Natural killer cell (primary cell): ENCODE data around the gene HMCN1. TPM values are rescaled to one million over a fixed set of nuclear protein-coding genes. Genes with fewer than 3 reads are reported as not detected.

Experiments
- ATAC-seq, 3 donors: fragments of 150-1000 bp in 2 of 3; fragments of 200-7000 bp in 1 of 3; cut with Tn5 transposase; 1 replicate in 1 of 3; 2 replicates in 2 of 3; pipeline ENCODE4 v1.10.0; 2021; ENCODE audit warnings: mild to moderate bottlenecking in 2 of 3, moderate library complexity in 2 of 3
- DNase-seq, 2 donors: peaks; one replicate each; pipeline versions ENCODE4 v3.0.0 to v3.0.0-alpha.2; 2013 to 2021; ENCODE audit warnings: mixed read lengths in 1 of 2
- H3K27ac ChIP-seq: one replicate; pipeline ENCODE4 v1.5.1; 2013; ENCODE audit warnings: mild to moderate bottlenecking, low read length
- H3K27me3 ChIP-seq: one replicate; pipeline ENCODE4 v1.6.1; 2013; ENCODE audit warnings: low read length; ENCODE audit not compliant: control insufficient read depth, insufficient read depth
- H3K36me3 ChIP-seq: one replicate; pipeline ENCODE4 v1.6.1; 2013; ENCODE audit warnings: low read length; ENCODE audit not compliant: control insufficient read depth, insufficient read depth
- H3K4me1 ChIP-seq: one replicate; pipeline ENCODE4 v1.6.1; 2013; ENCODE audit warnings: low read length; ENCODE audit not compliant: control insufficient read depth, insufficient read depth
- H3K4me3 ChIP-seq: one replicate; pipeline ENCODE4 v1.5.1; 2013; ENCODE audit warnings: low read length
- H3K9me3 ChIP-seq: one replicate; pipeline ENCODE4 v1.6.1; 2013; ENCODE audit warnings: low read length; ENCODE audit not compliant: control insufficient read depth, insufficient read depth
- H3K27ac Mint-ChIP-seq, 2 donors: one replicate each; pipeline ENCODE4 v1.8.0; 2022; ENCODE audit warnings: mild to moderate bottlenecking in 2 of 2, mixed read lengths in 2 of 2, moderate library complexity in 1 of 2
- H3K27me3 Mint-ChIP-seq, 2 donors: one replicate each; pipeline ENCODE4 v1.8.0; 2022; ENCODE audit warnings: low read depth in 2 of 2, mixed read lengths in 2 of 2
- H3K36me3 Mint-ChIP-seq: one replicate; pipeline ENCODE4 v1.8.0; 2022; ENCODE audit warnings: mixed read lengths
- H3K4me1 Mint-ChIP-seq, 2 donors: one replicate each; pipeline ENCODE4 v1.8.0; 2022; ENCODE audit warnings: mixed read lengths in 2 of 2
- H3K4me3 Mint-ChIP-seq: one replicate; pipeline ENCODE4 v1.8.0; 2022; ENCODE audit warnings: mild to moderate bottlenecking, moderate library complexity, mixed read lengths
- H3K9me3 Mint-ChIP-seq, 2 donors: one replicate each; pipeline ENCODE4 v1.8.0; 2022; ENCODE audit warnings: mixed read lengths in 2 of 2
- CTCF ChIP-seq: fragments of 200-600 bp; IDR thresholded peaks from one replicate; pipeline ENCODE4 v1.8.0; 2022; ENCODE audit warnings: antibody characterized with exemption
- WGBS: methylation state at CpG from one replicate; pipeline ENCODE4 v1.1.7; 2013; ENCODE audit warnings: missing lambda C conversion rate; ENCODE audit not compliant: insufficient coverage; 5-methylcytosine and 5-hydroxymethylcytosine counted together
- intact Hi-C: fragments of 100-400 bp; cut with micrococcal nuclease; formaldehyde crosslinking; loops from one replicate; pipeline ENCODE4 v1.14.2; 2022
- total RNA-seq, 4 donors: library from RNA; stranded (reverse); fragments of 120-200 nt in 1 of 4; gene quantifications; one replicate each; pipeline versions ENCODE4 v1.2.3 to v1.2.4, GENCODE V29; 2013 to 2022

Gene HMCN1
- total RNA-seq, 3 donors from 2014 or later (not counting 1 experiment from before 2014, with no cell fraction given) = 0.02 to 0.45 (median 0.39) TPM

DNA sequence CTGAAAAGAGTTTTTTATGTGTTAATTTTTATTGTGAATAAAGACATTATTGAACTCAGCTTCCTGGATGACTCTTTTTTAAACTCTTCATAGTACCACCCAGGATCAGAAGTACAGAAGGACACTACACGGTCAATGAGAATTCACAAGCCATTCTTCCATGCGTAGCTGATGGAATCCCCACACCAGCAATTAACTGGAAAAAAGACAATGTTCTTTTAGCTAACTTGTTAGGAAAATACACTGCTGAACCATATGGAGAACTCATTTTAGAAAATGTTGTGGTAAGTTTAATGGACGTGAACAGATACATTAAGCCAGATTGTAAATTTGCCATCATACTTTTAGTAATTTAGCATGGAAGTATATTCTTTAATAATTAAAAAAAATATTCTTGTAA lies 391.3 kb downstream of the HMCN1 start:
- intact Hi-C loops = no loop called here

GRCh38 chr1:186129758-186130157 lies 395.6 kb downstream of the HMCN1 start:
- Histone ChIP-seq H3K4me1 (no peaks in the 10 kb centered on the region), H3K4me3 (no peak overlapping the region), H3K27me3 (no peaks in the 10 kb centered on the region), H3K27ac (no peak overlapping the region), H3K36me3 (no peaks in the 10 kb centered on the region), H3K9me3 (no peaks in the 10 kb centered on the region)
- 94% methylated on average over 3 of the region's 4 CpGs for WGBS
- no peaks in the 10 kb centered on the region for H3K36me3 Mint-ChIP-seq
- peaks cover 0 to 3% of the 10 kb centered on the region in 2 donors for H3K27me3 Mint-ChIP-seq
- no peak for ATAC-seq
- no peak overlapping the region for H3K4me3 Mint-ChIP-seq
- no peak for TF ChIP-seq CTCF
- no peak overlapping the region for H3K27ac Mint-ChIP-seq
- peaks cover 3 to 4% of the 10 kb centered on the region in 2 donors for H3K9me3 Mint-ChIP-seq
- no peak for DNase-seq
- no peaks in the 10 kb centered on the region for H3K4me1 Mint-ChIP-seq
- intact Hi-C loops = no loop called here

More for the DNA sequence above, 391.3 kb downstream of the HMCN1 start:
- Mint-ChIP-seq H3K36me3 (no peaks in the 10 kb centered on the region), H3K27ac (no peak overlapping the region), H3K4me1 (no peaks in the 10 kb centered on the region), H3K27me3 (peaks cover 0 to 3% of the 10 kb centered on the region in 2 donors), H3K4me3 (no peak overlapping the region), H3K9me3 (peaks cover 8 to 9% of the 10 kb centered on the region in 2 donors)
- ATAC-seq (no peak), DNase-seq (no peak)
- TF ChIP-seq CTCF = no peak
- no peak overlapping the region for H3K4me3 ChIP-seq
- no peaks in the 10 kb centered on the region for H3K36me3 ChIP-seq
- H3K9me3 ChIP-seq = no peaks in the 10 kb centered on the region
- H3K27ac ChIP-seq = no peak overlapping the region
- H3K4me1 ChIP-seq = no peaks in the 10 kb centered on the region
- no CpG with 5 or more reads among the region's 3 CpGs for WGBS
- no peaks in the 10 kb centered on the region for H3K27me3 ChIP-seq

DNA sequence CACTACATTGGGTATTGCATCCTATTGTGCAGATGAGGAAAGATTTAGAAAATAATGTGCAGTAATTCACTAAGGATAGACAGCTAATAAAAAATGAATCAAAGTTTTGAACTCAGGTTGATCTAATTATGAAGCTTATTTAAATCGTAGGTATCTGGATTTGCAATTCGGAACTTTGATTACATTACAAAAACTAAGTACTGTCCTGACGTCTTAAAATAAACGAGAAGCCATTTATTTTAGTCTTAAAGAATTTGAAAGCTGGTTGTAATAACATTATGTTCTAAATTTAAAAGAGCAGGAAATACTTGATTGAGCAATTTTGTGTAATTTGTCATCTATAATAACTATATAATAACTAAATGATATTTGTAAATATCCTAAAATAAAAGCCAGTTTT lies 404.9 kb downstream of the HMCN1 start:
- no peak overlapping the region for H3K4me3 Mint-ChIP-seq
- H3K36me3 Mint-ChIP-seq = no peaks in the 10 kb centered on the region
- no peak overlapping the region for H3K27ac Mint-ChIP-seq
- H3K4me1 Mint-ChIP-seq = no peaks in the 10 kb centered on the region
- no peak for DNase-seq
- H3K9me3 Mint-ChIP-seq = peaks cover 6 to 8% of the 10 kb centered on the region in 2 donors
- no peaks in the 10 kb centered on the region for H3K9me3 ChIP-seq
- no peaks in the 10 kb centered on the region for H3K4me1 ChIP-seq
- H3K4me3 ChIP-seq = no peak overlapping the region
- H3K27me3 ChIP-seq = no peaks in the 10 kb centered on the region
- no peaks in the 10 kb centered on the region for H3K36me3 ChIP-seq
- intact Hi-C loops = no loop called here
- no peak overlapping the region for H3K27ac ChIP-seq
- TF ChIP-seq CTCF = no peak
- ATAC-seq = no peak
- H3K27me3 Mint-ChIP-seq = no peaks in the 10 kb centered on the region
- no CpG with 5 or more reads among the region's 4 CpGs for WGBS

- no peak overlapping the region for H3K27ac ChIP-seq
- no peak for TF ChIP-seq CTCF
- Mint-ChIP-seq H3K4me1 (no peaks in the 10 kb centered on the region), H3K27me3 (no peaks in the 10 kb centered on the region), H3K9me3 (peaks cover 6 to 7% of the 10 kb centered on the region in 2 donors), H3K27ac (no peak overlapping the region), H3K36me3 (no peaks in the 10 kb centered on the region), H3K4me3 (no peak overlapping the region)
- H3K9me3 ChIP-seq = no peaks in the 10 kb centered on the region
- H3K4me3 ChIP-seq = no peak overlapping the region
- intact Hi-C loops = no loop called here
- H3K36me3 ChIP-seq = no peaks in the 10 kb centered on the region
- ATAC-seq = no peak
- no peak for DNase-seq
- H3K27me3 ChIP-seq = no peaks in the 10 kb centered on the region
- H3K4me1 ChIP-seq = no peaks in the 10 kb centered on the region
- WGBS = 90% methylated on average over 2 of the region's 3 CpGs
Measured at GRCh38 chr1:186139701-186140100, 405.5 kb downstream of the HMCN1 start.
